PC-3 (cell line): ENCODE results near the gene AGFG2. TPM values are rescaled to one million over a fixed set of nuclear protein-coding genes. Genes with fewer than 3 reads are reported as not detected.
"Not testable (repeated sequence)": the region's sequence is repeated elsewhere in the genome, so short reads cannot be mapped to it uniquely, and the experiment has no call there.

Source experiments
- ATAC-seq: fragments of 200-7000 bp; cut with Tn5 transposase; 2 replicates; pipeline ENCODE4 v1.9.1; 2020; ENCODE audit warnings: mild to moderate bottlenecking, moderate library complexity
- BruUV-seq: library from RNA; stranded (reverse); fragments of 400-500 nt; replicated peaks from 2 replicates; lab custom pipeline; 2021; lab: Mats Ljungman, UMichigan
- CTCF ChIA-PET: fragments of 300-600 bp; sonication (Branson Sonifier 250); formaldehyde crosslinking; loops from one replicate; lab custom pipeline; 2022; ENCODE audit warnings: antibody characterized with exemption; lab: Charles Lee
- POLR2A ChIA-PET: fragments of 300-600 bp; sonication (Branson Sonifier 250); formaldehyde crosslinking; loops from one replicate; lab custom pipeline; 2022; ENCODE audit warnings: antibody characterized with exemption; ENCODE audit not compliant: unreplicated experiment; lab: Charles Lee
- DNase-seq: peaks from one replicate; pipeline ENCODE4 v3.0.0-alpha.2; 2015
- H2AFZ ChIP-seq: fragments of 300-600 bp; sonication (generic); 2 replicates; pipeline ENCODE4 v1.6.0; 2016; ENCODE audit warnings: antibody characterized with exemption, low read length
- H3F3A ChIP-seq: fragments of 300-600 bp; sonication (generic); one replicate; pipeline ENCODE4 v1.6.0; 2017; ENCODE audit warnings: antibody characterized with exemption, low read length, control low read depth, mild to moderate bottlenecking; ENCODE audit not compliant: unreplicated experiment
- H3K27ac ChIP-seq: fragments of 300-600 bp; sonication (generic); 2 replicates; pipeline ENCODE4 v1.5.1; 2016; ENCODE audit warnings: mild to moderate bottlenecking, low read length
- H3K27me3 ChIP-seq: fragments of 300-600 bp; sonication (generic); 2 replicates; pipeline ENCODE4 v1.6.1; 2016; ENCODE audit warnings: low read length, mixed read lengths
- H3K36me3 ChIP-seq: fragments of 300-600 bp; sonication (generic); 2 replicates; pipeline ENCODE4 v1.6.1; 2016; ENCODE audit warnings: low read depth, mixed run types, low read length, mixed read lengths
- H3K4me1 ChIP-seq: fragments of 300-600 bp; sonication (generic); 2 replicates; pipeline ENCODE4 v1.5.1; 2016; ENCODE audit warnings: low read length; ENCODE audit not compliant: insufficient read depth
- H3K4me2 ChIP-seq: fragments of 300-600 bp; sonication (generic); 2 replicates; pipeline ENCODE4 v1.6.0; 2016; ENCODE audit warnings: low read length
- H3K4me3 ChIP-seq: fragments of 300-600 bp; sonication (generic); 2 replicates; pipeline ENCODE4 v1.5.1; 2016; ENCODE audit warnings: mild to moderate bottlenecking, low read length, mixed read lengths
- H3K79me2 ChIP-seq: fragments of 300-600 bp; sonication (generic); 2 replicates; pipeline ENCODE4 v1.6.1; 2017; ENCODE audit warnings: low read length, mixed read lengths
- H3K9ac ChIP-seq: fragments of 300-600 bp; sonication (generic); 2 replicates; pipeline ENCODE4 v1.6.0; 2016; ENCODE audit warnings: mild to moderate bottlenecking, low read length
- H3K9me2 ChIP-seq: fragments of 300-600 bp; sonication (generic); replicated peaks from 2 replicates; pipeline ENCODE4 v1.6.1; 2016; ENCODE audit warnings: mixed run types, low read length, mixed read lengths
- H3K9me3 ChIP-seq: fragments of 300-600 bp; sonication (generic); 2 replicates; pipeline ENCODE4 v1.6.1; 2016; ENCODE audit warnings: low read length, mixed read lengths
- H4K20me1 ChIP-seq: fragments of 300-600 bp; sonication (generic); 2 replicates; pipeline ENCODE4 v1.6.1; 2016; ENCODE audit warnings: low read length, mixed read lengths
- EZH2 ChIP-seq: fragments of 300-600 bp; sonication (generic); IDR thresholded peaks from one replicate; pipeline ENCODE4 v1.6.1; 2017; ENCODE audit warnings: antibody characterized with exemption, mild to moderate bottlenecking, low read length; ENCODE audit not compliant: unreplicated experiment
- EZH2phosphoT487 ChIP-seq: fragments of 300-600 bp; sonication (generic); IDR thresholded peaks from 2 replicates; pipeline ENCODE4 v1.6.1; 2018; ENCODE audit warnings: mild to moderate bottlenecking, antibody characterized with exemption, low read length, borderline replicate concordance
- intact Hi-C: fragments of 100-400 bp; cut with micrococcal nuclease; formaldehyde crosslinking; loops from 2 replicates; pipeline ENCODE4 v1.9.0; 2023
- total RNA-seq: library from RNA; depleted of rRNA; stranded (reverse); fragments of >200 nt; gene quantifications from 2 replicates; pipeline ENCODE4 v1.2.3, GENCODE V29; 2014
- TF ChIP-seq, protein P1 (sequence below): fragments of 300-600 bp; sonication (generic); conservative IDR thresholded peaks from 2 replicates; pipeline ENCODE4 v1.5.1; 2017; ENCODE audit warnings: antibody characterized with exemption, low read depth, mild to moderate bottlenecking, low read length

Gene AGFG2
- total RNA-seq, 1 experiment from 2014 or later: 16.9 TPM

DNA sequence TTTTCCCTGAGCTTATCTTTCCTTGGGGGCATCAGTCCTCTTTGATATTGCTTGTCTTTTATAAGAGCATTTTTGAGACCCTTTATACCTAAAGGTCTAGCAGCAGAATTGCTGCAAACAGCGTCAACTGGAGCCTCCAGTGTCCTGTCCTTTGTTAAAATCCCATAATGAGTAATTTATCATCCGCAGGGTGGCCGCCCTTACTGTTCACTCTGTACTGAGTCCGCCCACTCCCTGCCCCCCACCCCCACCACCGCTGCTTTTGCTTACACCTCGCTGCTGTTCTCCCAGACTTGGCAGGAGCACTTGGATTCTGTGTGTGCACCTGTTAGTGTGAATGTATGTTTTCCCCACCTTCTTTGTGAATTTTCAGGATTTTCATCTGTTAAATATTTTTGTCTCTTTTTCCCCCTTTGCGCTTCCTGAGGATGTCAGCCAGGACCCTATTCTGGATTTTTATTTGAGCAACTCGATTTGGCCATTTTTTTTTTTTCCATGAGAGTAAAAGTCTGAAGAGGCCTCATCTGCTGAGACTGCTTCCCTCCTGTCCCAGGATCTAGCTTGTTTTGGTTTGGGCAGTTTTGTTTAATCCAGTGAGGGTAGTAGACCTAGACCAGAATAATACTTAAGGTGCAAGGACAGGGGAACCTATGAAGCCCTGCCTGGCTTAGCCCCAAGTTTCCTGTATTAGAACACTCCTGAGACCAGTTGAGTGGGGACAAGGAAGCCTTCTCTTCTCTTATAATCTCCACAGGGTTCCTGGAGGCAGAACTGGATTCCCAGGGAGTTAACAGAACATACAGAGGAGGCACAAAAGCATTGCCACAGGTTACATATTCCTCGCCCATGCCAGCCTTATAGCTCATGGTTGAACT is 8.2 kb downstream of the AGFG2 start:
- Histone ChIP-seq H3K36me3 (peaks cover 4% of the 10 kb centered on the region; the same call in 1 of the 2 replicates), H3K9me3 (no peaks in the 10 kb centered on the region), H3K27ac (peak overlapping the region; percentile 83), H3K79me2 (peaks cover 24% of the 10 kb centered on the region), H3K4me1 (peaks cover 46% of the 10 kb centered on the region), H3K27me3 (no peaks in the 10 kb centered on the region), H3K4me3 (no peak overlapping the region), H3F3A (peaks cover 12% of the 10 kb centered on the region), H3K9me2 (no peaks in the 10 kb centered on the region), H2AFZ (no peak overlapping the region), H4K20me1 (no peaks in the 10 kb centered on the region), H3K9ac (no peak overlapping the region), H3K4me2 (peak overlapping the region; percentile 72)
- BruUV-seq: no TSS peak
- TF ChIP-seq, protein P1, sequence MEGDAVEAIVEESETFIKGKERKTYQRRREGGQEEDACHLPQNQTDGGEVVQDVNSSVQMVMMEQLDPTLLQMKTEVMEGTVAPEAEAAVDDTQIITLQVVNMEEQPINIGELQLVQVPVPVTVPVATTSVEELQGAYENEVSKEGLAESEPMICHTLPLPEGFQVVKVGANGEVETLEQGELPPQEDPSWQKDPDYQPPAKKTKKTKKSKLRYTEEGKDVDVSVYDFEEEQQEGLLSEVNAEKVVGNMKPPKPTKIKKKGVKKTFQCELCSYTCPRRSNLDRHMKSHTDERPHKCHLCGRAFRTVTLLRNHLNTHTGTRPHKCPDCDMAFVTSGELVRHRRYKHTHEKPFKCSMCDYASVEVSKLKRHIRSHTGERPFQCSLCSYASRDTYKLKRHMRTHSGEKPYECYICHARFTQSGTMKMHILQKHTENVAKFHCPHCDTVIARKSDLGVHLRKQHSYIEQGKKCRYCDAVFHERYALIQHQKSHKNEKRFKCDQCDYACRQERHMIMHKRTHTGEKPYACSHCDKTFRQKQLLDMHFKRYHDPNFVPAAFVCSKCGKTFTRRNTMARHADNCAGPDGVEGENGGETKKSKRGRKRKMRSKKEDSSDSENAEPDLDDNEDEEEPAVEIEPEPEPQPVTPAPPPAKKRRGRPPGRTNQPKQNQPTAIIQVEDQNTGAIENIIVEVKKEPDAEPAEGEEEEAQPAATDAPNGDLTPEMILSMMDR: no peak
- TF ChIP-seq EZH2 (no peak), EZH2phosphoT487 (no peak)
- intact Hi-C loops: no loop called here
- DNase-seq: no peak
- CTCF ChIA-PET: interaction anchor here (0.6 kb wide), 1 partner anchor 9 kb away, joined by 3 read pairs; no protein-coding TSS in a partner anchor
- no peak for ATAC-seq
- POLR2A ChIA-PET: no interaction called here

DNA sequence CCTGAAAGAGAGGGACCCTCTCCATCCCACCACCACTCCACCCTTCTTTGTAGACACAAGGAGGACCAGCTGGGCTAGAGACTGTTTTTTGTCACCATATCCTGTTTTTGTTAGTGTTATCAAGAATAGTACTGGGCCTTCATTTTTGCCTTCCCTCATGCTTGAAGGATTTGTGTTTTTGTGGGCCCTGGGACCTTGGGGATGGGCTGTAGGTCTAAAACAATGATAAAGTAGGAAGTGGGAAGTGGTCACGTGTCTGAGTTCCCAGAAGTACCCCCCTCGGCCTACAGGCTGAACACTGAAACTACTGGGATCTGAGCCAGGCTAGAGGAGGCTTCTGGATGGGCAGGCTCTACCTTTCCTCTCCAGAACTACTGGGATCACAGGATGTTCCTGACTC is 8.9 kb downstream of the AGFG2 start:
- no peaks in the 10 kb centered on the region for H4K20me1 ChIP-seq
- TF ChIP-seq EZH2 (no peak), EZH2phosphoT487 (no peak)
- TF ChIP-seq, protein P1: no peak
- H3K9me3 ChIP-seq: no peaks in the 10 kb centered on the region
- intact Hi-C loops: no loop called here
- ChIA-PET CTCF (no interaction called here), POLR2A (no interaction called here)
- peaks cover 46% of the 10 kb centered on the region for H3K4me1 ChIP-seq
- H3K79me2 ChIP-seq: peaks cover 18% of the 10 kb centered on the region
- no peaks in the 10 kb centered on the region for H3K27me3 ChIP-seq
- H3K9ac ChIP-seq: no peak overlapping the region
- BruUV-seq: no TSS peak
- no peak overlapping the region for H3K4me3 ChIP-seq
- DNase-seq (no peak), ATAC-seq (no peak)
- H3K27ac ChIP-seq: no peak overlapping the region
- peaks cover 12% of the 10 kb centered on the region for H3F3A ChIP-seq
- peaks cover 8% of the 10 kb centered on the region; the same call in 1 of the 2 replicates for H3K36me3 ChIP-seq
- H2AFZ ChIP-seq: no peak overlapping the region
- no peak overlapping the region for H3K4me2 ChIP-seq
- H3K9me2 ChIP-seq: no peaks in the 10 kb centered on the region

DNA sequence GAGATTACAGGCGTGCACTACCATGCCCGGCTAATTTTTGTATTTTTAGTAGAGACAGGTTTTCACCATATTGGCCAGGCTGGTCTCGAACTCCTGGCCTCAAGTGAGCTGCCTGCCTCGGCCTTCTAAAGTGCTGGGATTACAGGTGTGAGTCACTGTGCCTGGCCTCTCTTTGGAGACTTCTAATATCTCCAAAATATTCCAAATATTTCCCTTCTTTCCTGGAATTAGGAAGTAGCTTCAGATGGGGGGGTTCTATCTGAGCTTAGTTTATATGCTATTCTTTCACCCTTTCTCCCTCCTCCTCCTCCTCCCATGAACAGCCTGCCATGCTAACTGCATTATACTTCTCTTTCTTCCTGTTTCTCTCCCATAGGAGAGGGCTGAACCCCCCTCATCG is 9.4 kb downstream of the AGFG2 start:
- H3K9me2 ChIP-seq, H3K9me3 ChIP-seq, H2AFZ ChIP-seq, CTCF ChIA-PET, H3K27ac ChIP-seq, DNase-seq, H3K9ac ChIP-seq, ATAC-seq, H4K20me1 ChIP-seq, intact Hi-C loops, H3K27me3 ChIP-seq, H3K36me3 ChIP-seq, BruUV-seq, H3K4me3 ChIP-seq, H3K4me2 ChIP-seq: not testable (repeated sequence)
- H3F3A ChIP-seq: peaks cover 12% of the 10 kb centered on the region
- POLR2A ChIA-PET: interaction anchor here (0.6 kb wide), 1 partner anchor 1083 kb away, joined by 3 read pairs; no protein-coding TSS in a partner anchor
- H3K4me1 ChIP-seq: peaks cover 43% of the 10 kb centered on the region
- H3K79me2 ChIP-seq: peaks cover 15% of the 10 kb centered on the region
